ENCODE data around the gene CDC42BPA. TPM values are rescaled to one million over a fixed set of nuclear protein-coding genes. Genes with fewer than 3 reads are reported as not detected.

CDC42BPA gene
- total and polyA plus RNA-seq, 9 of the 15 experiments (the other 6 are each of a cell fraction or from before 2014, with no cell fraction given), result 8.0 to 77.5 (median 52.1) TPM

GRCh38 chr1:227210604-227211003 is 107.7 kb downstream of the CDC42BPA start (continued):
- no peak for TF ChIP-seq ZNF140 (CRISPR knock-in tag; IDR thresholded peaks at IDR 0.05)
- no peak for TF ChIP-seq PCBP1 (IDR thresholded peaks at IDR 0.05; ENCODE audit: low read depth, low read length, poor library complexity, severe bottlenecking)

- peaks cover 33% of the 10 kb centered on the region for H3K36me3 ChIP-seq (ENCODE audit: control insufficient read depth, insufficient read depth, low read length)
- no peak overlapping the region for H3K4me2 ChIP-seq (ENCODE audit: insufficient read depth, low read length)
- no peaks in the 10 kb centered on the region for H3K27me3 ChIP-seq (ENCODE audit: control insufficient read depth in 2 of 2, insufficient read depth in 2 of 2, low read length in 2 of 2)
- in situ Hi-C loops (cut with MboI), result no loop called here
- ATAC-seq, result no peak
- H4K20me1 ChIP-seq (replicated peaks; ENCODE audit: control insufficient read depth, insufficient read depth, low read length), result no peaks in the 10 kb centered on the region
- FAIRE-seq, result no peak
- no peaks in the 10 kb centered on the region for H3K9me1 ChIP-seq (ENCODE audit: control insufficient read depth, insufficient read depth, low read length)
- no peak overlapping the region for H3K4me3 ChIP-seq
- no peaks in the 10 kb centered on the region for H3K9me3 ChIP-seq (replicated peaks; ENCODE audit: control insufficient read depth, insufficient read depth, low read depth, low read length)
- no peak overlapping the region for H2AFZ ChIP-seq (ENCODE audit: low read depth, low read length)
- intact Hi-C loops (cut with micrococcal nuclease), result no loop called here
- CTCF ChIA-PET (ENCODE audit: low intra/inter-chr PET ratio), result no interaction called here
- no peak for DNase-seq (ENCODE audit: extremely low read depth in 1 of 4, low spot score in 3 of 4)
- H3K79me2 ChIP-seq (ENCODE audit: control insufficient read depth, insufficient read depth, low read length), result peaks cover 7% of the 10 kb centered on the region; the same call in 2 of the 3 replicates
- POLR2A ChIA-PET, result no interaction called here
- no peak overlapping the region for H3K9ac ChIP-seq (ENCODE audit: insufficient read depth in 1 of 2, low read depth in 2 of 2, low read length in 2 of 2)
- 95% methylated on average over 2 of the region's 2 CpGs for WGBS (ENCODE audit: insufficient coverage, low coverage, missing lambda C conversion rate)
- peaks cover 0 to 3% of the 10 kb centered on the region in 2 experiments; a peak in 1 of 5 replicates for H3K4me1 ChIP-seq (replicated peaks in 1 of 2; ENCODE audit: control insufficient read depth in 2 of 2, insufficient read depth in 2 of 2, low read length in 2 of 2)
- no TSS peak for BruUV-seq (replicated peaks)
- no peak overlapping the region for H3K27ac ChIP-seq (ENCODE audit: extremely low read depth, low read depth, low read length)
- TF ChIP-seq SPI1 (IDR thresholded peaks at IDR 0.05; ENCODE audit: borderline replicate concordance, low read depth, low read length) (no peak), ZNF217 (CRISPR knock-in tag; IDR thresholded peaks at IDR 0.05) (no peak), THRA (IDR thresholded peaks at IDR 0.05) (no peak), ARID3B (CRISPR knock-in tag; IDR thresholded peaks at IDR 0.05; ENCODE audit: borderline replicate concordance) (no peak), ZNF212 (CRISPR knock-in tag; IDR thresholded peaks at IDR 0.05) (no peak), SMARCC2 (IDR thresholded peaks at IDR 0.05; ENCODE audit: low read depth) (no peak), MAFK (IDR thresholded peaks at IDR 0.05; ENCODE audit: low read length) (peak; percentile 52; the same call in 1 of the 2 replicates), MAFF (IDR thresholded peaks at IDR 0.05; ENCODE audit: low read length) (peak; percentile 40; the same call in 1 of the 2 replicates), ZNF316 (IDR thresholded peaks at IDR 0.05) (peak; percentile 90), ZNF277 (CRISPR knock-in tag; IDR thresholded peaks at IDR 0.05; ENCODE audit: borderline replicate concordance) (0 out of 2 replicates have a peak, but pooled peaks have one; percentile 45), SMARCB1 (IDR thresholded peaks at IDR 0.05; ENCODE audit: insufficient read length, low read depth) (no peak), IRF2 (CRISPR knock-in tag; IDR thresholded peaks at IDR 0.05) (no peak), RUNX1 (IDR thresholded peaks at IDR 0.05; ENCODE audit: low read depth) (no peak), MAFG (tag; conservative IDR thresholded peaks at IDR 0.05) (peak; percentile 65), ZNF282 (CRISPR knock-in tag; IDR thresholded peaks at IDR 0.05) (no peak), BRF1 (IDR thresholded peaks at IDR 0.05; ENCODE audit: borderline replicate concordance, extremely low read depth, insufficient read length) (no peak), C11orf30 (IDR thresholded peaks at IDR 0.05; ENCODE audit: low read depth) (peak; percentile 80)
Measured at GRCh38 chr1:227197064-227197463, 121.2 kb downstream of the CDC42BPA start.
